Lower lobe of right lung (tissue), 2 donors: ENCODE results near the gene BCS1L. TPM values are rescaled to one million over a fixed set of nuclear protein-coding genes. Genes with fewer than 3 reads are reported as not detected.

ENCODE experiments used
- ATAC-seq, 2 donors: fragments of 200-7000 bp; cut with Tn5 transposase; one replicate each; pipeline ENCODE4 v1.9.1; 2020 to 2022; ENCODE audit warnings: mild to moderate bottlenecking in 2 of 2, moderate library complexity in 2 of 2
- DNase-seq: peaks from one replicate; pipeline ENCODE4 v3.0.0-alpha.2; 2020
- H3K27ac ChIP-seq: fragments of 200-600 bp; one replicate; pipeline ENCODE4 v1.8.0; 2022
- H3K27me3 ChIP-seq: fragments of 200-600 bp; one replicate; pipeline ENCODE4 v1.8.0; 2022; ENCODE audit warnings: low read depth
- H3K36me3 ChIP-seq: fragments of 200-600 bp; one replicate; pipeline ENCODE4 v1.8.0; 2022; ENCODE audit warnings: mild to moderate bottlenecking
- H3K4me1 ChIP-seq: fragments of 200-600 bp; one replicate; pipeline ENCODE4 v1.8.0; 2022
- H3K4me3 ChIP-seq: fragments of 200-600 bp; one replicate; pipeline ENCODE4 v1.8.0; 2022; ENCODE audit warnings: mild to moderate bottlenecking
- H3K9me3 ChIP-seq: fragments of 200-600 bp; one replicate; pipeline ENCODE4 v1.8.0; 2022
- intact Hi-C: fragments of 100-400 bp; cut with DNase I; formaldehyde crosslinking; loops from one replicate; pipeline ENCODE4 v1.11.0; 2022
- total RNA-seq: library from RNA; stranded (reverse); fragmentation: NEBNext Ultra II Directional; extraction: Animal tissue kit (Norgen Biotek cat#: 25700); gene quantifications from one replicate; pipeline ENCODE4 v1.2.1, GENCODE V29; 2021
- TF ChIP-seq, protein P1 (sequence below): fragments of 200-600 bp; IDR thresholded peaks from one replicate; pipeline ENCODE4 v1.8.0; 2022; ENCODE audit warnings: antibody characterized with exemption, mild to moderate bottlenecking
- donor health status: DM: no; HTN: yes; CAD: no; lungs with severe emphysema.

BCS1L gene
- total RNA-seq, 1 donor from 2014 or later: 26.7 TPM

DNA sequence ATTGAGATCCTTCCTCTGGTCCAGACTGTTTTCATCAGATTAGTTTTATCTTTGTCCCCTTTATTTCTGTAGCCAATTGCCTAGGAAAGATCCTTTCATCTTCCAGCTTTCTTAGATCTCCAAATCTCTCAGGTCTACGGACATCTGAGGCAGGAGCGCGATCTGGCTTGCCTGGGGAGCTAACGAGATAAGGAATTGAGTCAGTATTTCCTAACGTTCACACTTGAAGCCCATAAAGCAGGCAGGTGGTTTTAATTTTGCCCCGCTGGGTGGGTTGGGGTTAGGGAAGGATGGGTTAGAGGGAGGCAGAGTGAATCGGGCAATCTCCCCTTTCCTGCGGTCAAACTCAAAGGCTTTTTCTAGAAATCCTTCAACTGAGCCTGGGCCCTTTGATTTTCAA is 50.4 kb downstream of the BCS1L start:
- TF ChIP-seq, protein P1, sequence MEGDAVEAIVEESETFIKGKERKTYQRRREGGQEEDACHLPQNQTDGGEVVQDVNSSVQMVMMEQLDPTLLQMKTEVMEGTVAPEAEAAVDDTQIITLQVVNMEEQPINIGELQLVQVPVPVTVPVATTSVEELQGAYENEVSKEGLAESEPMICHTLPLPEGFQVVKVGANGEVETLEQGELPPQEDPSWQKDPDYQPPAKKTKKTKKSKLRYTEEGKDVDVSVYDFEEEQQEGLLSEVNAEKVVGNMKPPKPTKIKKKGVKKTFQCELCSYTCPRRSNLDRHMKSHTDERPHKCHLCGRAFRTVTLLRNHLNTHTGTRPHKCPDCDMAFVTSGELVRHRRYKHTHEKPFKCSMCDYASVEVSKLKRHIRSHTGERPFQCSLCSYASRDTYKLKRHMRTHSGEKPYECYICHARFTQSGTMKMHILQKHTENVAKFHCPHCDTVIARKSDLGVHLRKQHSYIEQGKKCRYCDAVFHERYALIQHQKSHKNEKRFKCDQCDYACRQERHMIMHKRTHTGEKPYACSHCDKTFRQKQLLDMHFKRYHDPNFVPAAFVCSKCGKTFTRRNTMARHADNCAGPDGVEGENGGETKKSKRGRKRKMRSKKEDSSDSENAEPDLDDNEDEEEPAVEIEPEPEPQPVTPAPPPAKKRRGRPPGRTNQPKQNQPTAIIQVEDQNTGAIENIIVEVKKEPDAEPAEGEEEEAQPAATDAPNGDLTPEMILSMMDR: no peak
- H3K4me1 ChIP-seq: peaks cover 10% of the 10 kb centered on the region
- no peaks in the 10 kb centered on the region for H3K36me3 ChIP-seq
- H3K27ac ChIP-seq: no peak overlapping the region
- intact Hi-C loops: loop anchor here (10.0 kb wide), 1 partner anchor 135 kb away; no protein-coding TSS in a partner anchor
- peak overlapping the region; percentile 96 for H3K4me3 ChIP-seq
- DNase-seq (no peak), ATAC-seq (no peak)
- no peaks in the 10 kb centered on the region for H3K9me3 ChIP-seq
- H3K27me3 ChIP-seq: no peaks in the 10 kb centered on the region

- intact Hi-C loops: loop anchor here (10.0 kb wide), 1 partner anchor 134 kb away; no protein-coding TSS in a partner anchor
- H3K4me3 ChIP-seq: peak overlapping the region; percentile 96
- TF ChIP-seq, protein P1: no peak
Measured at GRCh38 chr2:218710334-218710686, 50.8 kb downstream of the BCS1L start.

GRCh38 chr2:218710687-218711549 is 51.4 kb downstream of the BCS1L start, which contains the start of gene TTLL4:
Gene TTLL4, plus strand, starts transcription at chr2:218710835. Its CDS starts 26,842 bp downstream, at chr2:218737677.
- intact Hi-C loops: loop anchor here (10.0 kb wide), 1 partner anchor 134 kb away; no protein-coding TSS in a partner anchor
- TF ChIP-seq, protein P1: peak; percentile 95
- Histone ChIP-seq H3K4me1 (peaks cover 10% of the 10 kb centered on the region), H3K27ac (peak within 1 kb of the TSS; percentile 91), H3K9me3 (no peaks in the 10 kb centered on the region), H3K4me3 (peak within 1 kb of the TSS; percentile 96), H3K36me3 (peaks cover 4% of the 10 kb centered on the region), H3K27me3 (no peaks in the 10 kb centered on the region)
- ATAC-seq (peak; percentile 99 to 100), DNase-seq (peak; percentile 99)

More at GRCh38 chr2:218710334-218710686, 50.8 kb downstream of the BCS1L start:
- Histone ChIP-seq H3K36me3 (no peaks in the 10 kb centered on the region), H3K4me1 (peaks cover 10% of the 10 kb centered on the region), H3K27ac (peak overlapping the region; percentile 91), H3K9me3 (no peaks in the 10 kb centered on the region), H3K27me3 (no peaks in the 10 kb centered on the region)
- DNase-seq: no peak
- ATAC-seq: no peak

GRCh38 chr2:218711550-218711929 is 52.1 kb downstream of the BCS1L start:
- TF ChIP-seq, protein P1: no peak
- peak in 1 of 2 donors; percentile 25 for ATAC-seq
- intact Hi-C loops: loop anchor here (10.0 kb wide), 1 partner anchor 133 kb away; no protein-coding TSS in a partner anchor
- Histone ChIP-seq H3K4me1 (peaks cover 12% of the 10 kb centered on the region), H3K27ac (peak overlapping the region; percentile 91), H3K27me3 (no peaks in the 10 kb centered on the region), H3K9me3 (no peaks in the 10 kb centered on the region), H3K4me3 (peak overlapping the region; percentile 96), H3K36me3 (peaks cover 9% of the 10 kb centered on the region)
- no peak for DNase-seq

Other genes with a start within 250 kb of the BCS1L start
- 0.41 TPM for gene VIL1, start 240.6 kb upstream of the BCS1L start, total RNA-seq
- gene USP37, start 91.3 kb upstream of the BCS1L start, total RNA-seq: 13.2 TPM
- gene CNOT9, start 90.8 kb upstream of the BCS1L start, total RNA-seq: 31.5 TPM
- gene PLCD4, start 51.8 kb upstream of the BCS1L start, total RNA-seq: 1.1 TPM
- 21.1 TPM for gene ZNF142, start 60 bp upstream of the BCS1L start, total RNA-seq
- gene RNF25, start 12.3 kb downstream of the BCS1L start, total RNA-seq: 21.5 TPM
- 41.1 TPM for gene STK36, start 12.4 kb downstream of the BCS1L start, total RNA-seq
- 30.0 TPM for gene TTLL4, start 51.2 kb downstream of the BCS1L start, total RNA-seq
- gene CYP27A1, start 122.5 kb downstream of the BCS1L start, total RNA-seq: 273 TPM
- gene PRKAG3, start 172.1 kb downstream of the BCS1L start, total RNA-seq: not detected
- 0.44 TPM for gene WNT6, start 200.1 kb downstream of the BCS1L start, total RNA-seq
- gene WNT10A, start 221.2 kb downstream of the BCS1L start, total RNA-seq: 0.35 TPM